ENCODE data around the gene METRNL.

Gene METRNL

DNA sequence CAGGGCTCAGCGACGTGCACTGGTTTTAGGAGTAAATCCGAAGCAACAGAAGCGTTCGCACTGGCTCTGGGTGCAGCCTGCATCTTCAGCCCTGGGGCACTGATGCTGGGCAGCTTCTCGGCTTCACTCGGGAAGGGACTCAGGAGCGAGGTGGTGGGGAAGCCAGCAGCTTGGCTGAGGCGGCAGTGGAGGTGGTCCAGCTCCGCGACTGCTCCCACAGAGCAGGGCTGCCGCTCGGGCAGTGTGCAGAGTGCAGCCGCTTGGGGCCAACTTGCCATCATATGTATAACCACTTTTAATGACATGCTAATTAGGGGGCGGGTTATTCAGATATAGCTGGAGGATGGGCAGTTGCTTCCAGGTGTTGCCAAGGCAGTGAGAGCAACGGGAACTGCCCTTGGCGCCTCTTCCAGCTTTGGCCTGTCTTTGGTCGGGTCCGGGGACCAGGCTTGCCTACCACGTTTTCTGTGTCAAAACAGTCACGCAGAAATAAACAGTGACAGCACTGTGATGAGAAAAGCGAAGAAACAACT, 26.7 kb downstream of the METRNL start:
- TF ChIP-seq, protein P1, sequence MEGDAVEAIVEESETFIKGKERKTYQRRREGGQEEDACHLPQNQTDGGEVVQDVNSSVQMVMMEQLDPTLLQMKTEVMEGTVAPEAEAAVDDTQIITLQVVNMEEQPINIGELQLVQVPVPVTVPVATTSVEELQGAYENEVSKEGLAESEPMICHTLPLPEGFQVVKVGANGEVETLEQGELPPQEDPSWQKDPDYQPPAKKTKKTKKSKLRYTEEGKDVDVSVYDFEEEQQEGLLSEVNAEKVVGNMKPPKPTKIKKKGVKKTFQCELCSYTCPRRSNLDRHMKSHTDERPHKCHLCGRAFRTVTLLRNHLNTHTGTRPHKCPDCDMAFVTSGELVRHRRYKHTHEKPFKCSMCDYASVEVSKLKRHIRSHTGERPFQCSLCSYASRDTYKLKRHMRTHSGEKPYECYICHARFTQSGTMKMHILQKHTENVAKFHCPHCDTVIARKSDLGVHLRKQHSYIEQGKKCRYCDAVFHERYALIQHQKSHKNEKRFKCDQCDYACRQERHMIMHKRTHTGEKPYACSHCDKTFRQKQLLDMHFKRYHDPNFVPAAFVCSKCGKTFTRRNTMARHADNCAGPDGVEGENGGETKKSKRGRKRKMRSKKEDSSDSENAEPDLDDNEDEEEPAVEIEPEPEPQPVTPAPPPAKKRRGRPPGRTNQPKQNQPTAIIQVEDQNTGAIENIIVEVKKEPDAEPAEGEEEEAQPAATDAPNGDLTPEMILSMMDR (IDR thresholded peaks at IDR 0.05; ENCODE audit: borderline replicate concordance, insufficient read depth, low read depth, low read length): no peak
- no peak overlapping the region for H3K4me3 ChIP-seq (ENCODE audit: low read depth, low read length)

DNA sequence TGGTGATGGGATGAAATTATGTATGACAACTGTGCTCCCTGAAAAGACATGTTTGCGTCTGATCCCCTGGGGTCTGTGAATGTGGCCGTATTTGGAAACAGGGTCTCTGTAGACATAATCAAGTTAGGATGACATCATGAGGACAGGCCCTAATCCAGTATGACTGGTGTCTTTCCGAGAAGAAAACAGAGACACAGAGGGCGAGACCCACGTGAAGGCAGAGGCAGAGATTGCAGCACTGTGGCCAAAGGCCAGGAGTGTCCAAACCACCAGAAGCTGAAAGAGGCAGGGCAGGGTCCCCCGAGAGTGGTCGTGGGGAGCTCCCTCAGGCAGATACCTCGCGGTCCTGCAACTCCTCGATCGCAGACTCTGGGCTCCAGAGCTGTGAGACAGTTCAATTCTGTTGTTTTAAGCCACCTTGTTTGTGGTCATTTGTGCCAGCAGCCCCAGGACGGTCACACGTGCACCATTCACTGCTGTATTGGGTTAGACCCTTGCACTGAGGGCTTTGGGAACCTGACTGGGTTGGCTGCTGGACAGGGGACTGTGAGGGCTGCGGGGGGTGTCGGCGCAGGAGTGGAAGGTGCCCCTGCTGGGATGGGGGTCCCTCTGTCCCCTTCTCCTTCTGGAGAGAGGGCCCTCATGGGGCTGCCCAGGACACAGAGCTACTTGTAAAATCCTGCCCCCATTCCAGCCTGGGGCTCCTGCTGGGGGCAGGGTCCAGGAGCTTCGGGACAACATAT, 27.7 kb downstream of the METRNL start:
- no peak overlapping the region for H3K4me3 ChIP-seq (ENCODE audit: low read depth, low read length)
- TF ChIP-seq, protein P1 (IDR thresholded peaks at IDR 0.05; ENCODE audit: borderline replicate concordance, insufficient read depth, low read depth, low read length): no peak

DNA sequence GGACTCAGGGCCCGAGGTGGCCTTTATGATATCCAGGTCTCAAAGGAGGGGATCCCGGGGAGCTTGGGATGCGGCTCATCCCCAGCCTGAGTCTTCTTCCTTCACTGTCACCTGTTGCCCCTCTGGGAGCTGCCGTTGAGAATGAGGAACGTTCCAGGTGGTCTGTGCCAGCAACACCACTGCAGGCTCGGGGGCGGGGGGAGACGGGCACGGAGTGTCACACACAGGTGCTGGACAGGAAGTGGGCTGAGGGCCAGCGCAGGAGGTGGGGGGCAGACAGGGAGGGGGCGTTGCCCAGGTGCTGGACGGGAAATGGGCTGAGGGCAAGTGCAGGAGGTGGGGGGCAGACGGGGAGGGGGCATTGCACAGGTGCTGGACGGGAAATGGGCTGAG, 28.2 kb downstream of the METRNL start:
- no peak overlapping the region for H3K4me3 ChIP-seq (ENCODE audit: low read depth, low read length)
- TF ChIP-seq, protein P1 (IDR thresholded peaks at IDR 0.05; ENCODE audit: borderline replicate concordance, insufficient read depth, low read depth, low read length): no peak

DNA sequence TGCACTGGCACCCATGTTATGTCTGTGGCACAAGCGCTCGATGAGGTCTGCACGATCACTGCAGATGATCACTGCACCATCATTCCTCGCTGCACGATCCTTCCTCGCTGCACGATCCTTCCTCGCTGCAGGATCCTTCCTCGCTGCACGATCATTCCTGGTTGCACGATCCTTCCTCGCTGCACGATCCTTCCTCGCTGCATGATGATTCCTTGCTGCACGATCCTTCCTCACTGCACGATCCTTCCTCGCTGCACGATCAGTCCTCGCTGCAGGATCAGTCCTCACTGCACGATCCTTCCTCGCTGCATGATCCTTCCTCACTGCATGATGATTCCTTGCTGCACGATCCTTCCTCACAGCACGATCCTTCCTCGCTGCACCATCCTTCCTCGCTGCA, 29.3 kb downstream of the METRNL start:
- H3K4me3 ChIP-seq (ENCODE audit: low read depth, low read length): no peak overlapping the region
- TF ChIP-seq, protein P1 (IDR thresholded peaks at IDR 0.05; ENCODE audit: borderline replicate concordance, insufficient read depth, low read depth, low read length): no peak

DNA sequence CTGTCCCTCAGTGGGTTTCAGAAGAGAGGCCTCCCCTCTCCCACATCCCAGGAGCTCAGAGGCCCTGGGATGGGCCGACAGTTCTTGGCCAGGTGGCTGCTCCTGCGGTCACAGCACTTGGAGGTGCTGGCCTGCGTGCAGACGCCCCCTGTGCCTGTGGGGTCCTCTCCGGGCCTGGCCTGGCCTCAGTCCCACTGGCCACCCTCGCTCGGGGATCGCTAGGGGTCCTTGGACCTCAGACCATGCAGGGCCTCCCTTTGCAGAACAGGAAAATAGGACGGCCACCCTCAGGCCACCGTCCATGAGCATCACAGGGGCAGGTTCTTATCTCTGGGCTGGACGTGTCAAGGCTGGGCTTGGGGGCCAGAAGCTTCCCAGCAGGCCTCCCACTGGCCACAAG, 30.0 kb downstream of the METRNL start:
- no peak overlapping the region for H3K4me3 ChIP-seq (ENCODE audit: low read depth, low read length)
- TF ChIP-seq, protein P1 (IDR thresholded peaks at IDR 0.05; ENCODE audit: borderline replicate concordance, insufficient read depth, low read depth, low read length): no peak

- TF ChIP-seq, protein P1 (IDR thresholded peaks at IDR 0.05; ENCODE audit: borderline replicate concordance, insufficient read depth, low read depth, low read length): no peak
- no peak overlapping the region for H3K4me3 ChIP-seq (ENCODE audit: low read depth, low read length)
Observed at GRCh38 chr17:83109793-83110645, 30.6 kb downstream of the METRNL start.
